Endodermal cell (in vitro differentiated cells): ENCODE data around the gene CYP4F8. TPM values are rescaled to one million over a fixed set of nuclear protein-coding genes. Genes with fewer than 3 reads are reported as not detected.

Experiments
- DNase-seq: peaks from one replicate; pipeline ENCODE4 v3.0.0-alpha.2; 2017
- H3K27ac ChIP-seq: 2 replicates; pipeline ENCODE4 v1.5.1; 2013; ENCODE audit warnings: mild to moderate bottlenecking, low read depth, low read length, moderate library complexity
- H3K27me3 ChIP-seq: 2 replicates; pipeline ENCODE4 v1.6.1; 2013; ENCODE audit warnings: mild to moderate bottlenecking, low read length, moderate library complexity; ENCODE audit not compliant: insufficient read depth, control insufficient read depth, poor library complexity, severe bottlenecking
- H3K36me3 ChIP-seq: 2 replicates; pipeline ENCODE4 v1.7.0; 2013; ENCODE audit warnings: mild to moderate bottlenecking, low read length, moderate library complexity; ENCODE audit not compliant: control insufficient read depth, insufficient read depth
- H3K4me1 ChIP-seq: one replicate; pipeline ENCODE4 v1.7.0; 2013; ENCODE audit warnings: low read length; ENCODE audit not compliant: control insufficient read depth, insufficient read depth
- H3K4me3 ChIP-seq: 2 replicates; pipeline ENCODE4 v1.5.1; 2013; ENCODE audit warnings: mild to moderate bottlenecking, low read length, moderate library complexity
- H3K9ac ChIP-seq: 2 replicates; pipeline ENCODE4 v1.6.1; 2013; ENCODE audit warnings: mild to moderate bottlenecking, low read length, moderate library complexity; ENCODE audit not compliant: poor library complexity, severe bottlenecking; ENCODE audit errors: extremely low read depth
- H3K9me3 ChIP-seq: 2 replicates; pipeline ENCODE4 v1.6.1; 2013; ENCODE audit warnings: mild to moderate bottlenecking, low read length, moderate library complexity; ENCODE audit not compliant: control insufficient read depth
- H3K27ac Mint-ChIP-seq: 2 replicates; pipeline ENCODE4 v1.8.0; 2020; ENCODE audit warnings: mixed read lengths
- H3K27me3 Mint-ChIP-seq: 2 replicates; pipeline ENCODE4 v1.8.0; 2021; ENCODE audit warnings: mild to moderate bottlenecking, mixed read lengths; ENCODE audit not compliant: insufficient read depth
- H3K36me3 Mint-ChIP-seq: 2 replicates; pipeline ENCODE4 v1.8.0; 2020; ENCODE audit warnings: low read depth, mixed read lengths
- H3K4me1 Mint-ChIP-seq: 2 replicates; pipeline ENCODE4 v1.8.0; 2020; ENCODE audit warnings: mixed read lengths
- H3K4me3 Mint-ChIP-seq: 2 replicates; pipeline ENCODE4 v1.8.0; 2020; ENCODE audit warnings: mild to moderate bottlenecking, moderate library complexity, mixed read lengths
- H3K9me3 Mint-ChIP-seq: 2 replicates; pipeline ENCODE4 v1.8.0; 2020; ENCODE audit warnings: mild to moderate bottlenecking, mixed read lengths
- WGBS, 2 experiments: methylation state at CpG; one replicate each; pipeline versions ENCODE4 v1.1.5 to v1.1.7; 2013; ENCODE audit warnings: missing lambda C conversion rate in 2 of 2, mixed read lengths in 1 of 2; ENCODE audit not compliant: insufficient coverage in 1 of 2, insufficient read length in 1 of 2; 5-methylcytosine and 5-hydroxymethylcytosine counted together
- total RNA-seq, 2 donors: library from RNA; stranded (reverse); fragmentation: NEBNext Ultra II Directional in 1 of 2; extraction: Animal tissue kit (Norgen Biotek cat#: 25700) in 1 of 2; gene quantifications; 2 replicates in 1 of 2; 3 replicates in 1 of 2; pipeline ENCODE4 v1.2.1, GENCODE V29; 2021
- TF ChIP-seq, protein P1 (sequence below): fragments of 200-600 bp; sonication (generic); conservative IDR thresholded peaks from 2 replicates; pipeline ENCODE4 v1.5.0; 2021; ENCODE audit warnings: antibody characterized with exemption, mild to moderate bottlenecking

CYP4F8 gene
- total RNA-seq, 2 donors from 2014 or later = not detected

DNA sequence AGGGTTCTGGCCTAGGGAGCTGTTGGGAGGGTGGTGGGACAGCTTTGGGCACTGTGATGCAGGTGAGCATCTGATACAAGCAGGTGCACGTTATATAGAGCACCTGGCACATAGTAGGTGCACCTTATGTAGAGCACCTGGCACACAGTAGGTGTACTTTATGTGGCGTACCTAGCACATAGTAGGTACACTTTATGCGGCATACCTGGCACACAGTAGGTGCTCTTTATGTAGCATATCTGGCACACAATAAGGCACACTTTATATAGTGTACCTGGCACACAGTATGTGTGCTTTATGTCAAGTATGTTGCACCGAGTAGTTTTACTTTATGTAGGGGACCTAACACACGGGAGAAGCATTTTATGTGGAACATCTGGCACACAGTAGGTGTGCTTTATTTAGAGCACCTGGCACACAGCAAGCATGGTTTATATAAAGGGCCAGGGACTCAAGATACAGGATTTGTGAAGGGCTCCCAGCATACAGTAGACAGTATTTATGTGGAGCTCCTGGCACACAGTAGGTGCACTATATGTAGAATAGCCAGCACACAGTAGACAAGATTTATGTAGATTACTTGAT lies 56.3 kb downstream of the CYP4F8 start:
- Mint-ChIP-seq H3K27ac (no peak overlapping the region), H3K4me1 (no peaks in the 10 kb centered on the region), H3K27me3 (no peaks in the 10 kb centered on the region), H3K4me3 (no peak overlapping the region), H3K36me3 (no peaks in the 10 kb centered on the region), H3K9me3 (peaks cover 24% of the 10 kb centered on the region)
- no peak overlapping the region for H3K27ac ChIP-seq
- H3K36me3 ChIP-seq = no peaks in the 10 kb centered on the region
- H3K9me3 ChIP-seq = peaks cover 44% of the 10 kb centered on the region
- H3K9ac ChIP-seq = no peak overlapping the region
- no peaks in the 10 kb centered on the region for H3K4me1 ChIP-seq
- H3K4me3 ChIP-seq = no peak overlapping the region
- TF ChIP-seq, protein P1, sequence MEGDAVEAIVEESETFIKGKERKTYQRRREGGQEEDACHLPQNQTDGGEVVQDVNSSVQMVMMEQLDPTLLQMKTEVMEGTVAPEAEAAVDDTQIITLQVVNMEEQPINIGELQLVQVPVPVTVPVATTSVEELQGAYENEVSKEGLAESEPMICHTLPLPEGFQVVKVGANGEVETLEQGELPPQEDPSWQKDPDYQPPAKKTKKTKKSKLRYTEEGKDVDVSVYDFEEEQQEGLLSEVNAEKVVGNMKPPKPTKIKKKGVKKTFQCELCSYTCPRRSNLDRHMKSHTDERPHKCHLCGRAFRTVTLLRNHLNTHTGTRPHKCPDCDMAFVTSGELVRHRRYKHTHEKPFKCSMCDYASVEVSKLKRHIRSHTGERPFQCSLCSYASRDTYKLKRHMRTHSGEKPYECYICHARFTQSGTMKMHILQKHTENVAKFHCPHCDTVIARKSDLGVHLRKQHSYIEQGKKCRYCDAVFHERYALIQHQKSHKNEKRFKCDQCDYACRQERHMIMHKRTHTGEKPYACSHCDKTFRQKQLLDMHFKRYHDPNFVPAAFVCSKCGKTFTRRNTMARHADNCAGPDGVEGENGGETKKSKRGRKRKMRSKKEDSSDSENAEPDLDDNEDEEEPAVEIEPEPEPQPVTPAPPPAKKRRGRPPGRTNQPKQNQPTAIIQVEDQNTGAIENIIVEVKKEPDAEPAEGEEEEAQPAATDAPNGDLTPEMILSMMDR = no peak
- no peaks in the 10 kb centered on the region for H3K27me3 ChIP-seq
- WGBS, 2 experiments = 76 to 77% methylated on average over 5 of the region's 5 CpGs
- no peak for DNase-seq

DNA sequence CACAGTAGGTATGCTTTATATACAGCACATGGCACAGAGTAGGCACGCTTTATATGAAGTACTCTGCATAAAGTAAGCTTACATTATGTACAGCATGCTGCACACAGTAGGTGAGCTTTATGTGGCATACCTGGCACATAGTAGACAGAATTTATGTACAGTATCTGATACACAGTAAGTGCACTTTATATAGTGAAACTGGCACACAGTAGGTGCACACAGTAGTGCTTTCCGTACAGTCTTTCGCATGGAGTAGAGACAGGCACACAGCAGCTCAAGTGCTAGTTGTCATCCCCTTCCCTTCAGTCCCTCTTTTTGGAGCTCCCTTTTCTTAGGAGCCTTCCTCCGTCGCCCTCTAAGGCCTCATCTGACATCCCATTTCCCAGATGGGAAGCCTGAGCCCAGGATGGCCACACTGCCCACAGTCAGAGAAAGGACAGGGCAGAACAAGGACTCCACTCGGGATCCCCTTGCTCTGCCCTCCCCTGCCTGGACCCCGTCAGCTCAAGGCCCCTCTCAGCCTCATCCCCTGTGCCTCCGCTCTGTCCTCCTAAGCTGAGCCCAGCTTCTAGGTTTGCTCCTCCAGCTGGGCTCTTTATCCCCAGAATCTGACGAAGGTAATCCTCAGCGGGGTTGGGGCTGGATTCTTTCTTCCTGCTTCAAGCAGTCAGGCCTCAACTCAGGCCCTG lies 57.0 kb downstream of the CYP4F8 start:
- TF ChIP-seq, protein P1 = no peak
- H3K36me3 ChIP-seq = no peaks in the 10 kb centered on the region
- H3K36me3 Mint-ChIP-seq = no peaks in the 10 kb centered on the region
- WGBS, 2 experiments = 52 to 66% methylated on average over 8 to 10 of the region's 10 CpGs
- H3K4me1 Mint-ChIP-seq = no peaks in the 10 kb centered on the region
- H3K27ac Mint-ChIP-seq = no peak overlapping the region
- peaks cover 37% of the 10 kb centered on the region for H3K9me3 ChIP-seq
- H3K27ac ChIP-seq = no peak overlapping the region
- no peak for DNase-seq
- H3K4me1 ChIP-seq = no peaks in the 10 kb centered on the region
- H3K9ac ChIP-seq = no peak overlapping the region
- peaks cover 27% of the 10 kb centered on the region for H3K9me3 Mint-ChIP-seq
- H3K4me3 ChIP-seq = no peak overlapping the region
- no peak overlapping the region for H3K4me3 Mint-ChIP-seq
- H3K27me3 Mint-ChIP-seq = no peaks in the 10 kb centered on the region
- H3K27me3 ChIP-seq = no peaks in the 10 kb centered on the region

DNA sequence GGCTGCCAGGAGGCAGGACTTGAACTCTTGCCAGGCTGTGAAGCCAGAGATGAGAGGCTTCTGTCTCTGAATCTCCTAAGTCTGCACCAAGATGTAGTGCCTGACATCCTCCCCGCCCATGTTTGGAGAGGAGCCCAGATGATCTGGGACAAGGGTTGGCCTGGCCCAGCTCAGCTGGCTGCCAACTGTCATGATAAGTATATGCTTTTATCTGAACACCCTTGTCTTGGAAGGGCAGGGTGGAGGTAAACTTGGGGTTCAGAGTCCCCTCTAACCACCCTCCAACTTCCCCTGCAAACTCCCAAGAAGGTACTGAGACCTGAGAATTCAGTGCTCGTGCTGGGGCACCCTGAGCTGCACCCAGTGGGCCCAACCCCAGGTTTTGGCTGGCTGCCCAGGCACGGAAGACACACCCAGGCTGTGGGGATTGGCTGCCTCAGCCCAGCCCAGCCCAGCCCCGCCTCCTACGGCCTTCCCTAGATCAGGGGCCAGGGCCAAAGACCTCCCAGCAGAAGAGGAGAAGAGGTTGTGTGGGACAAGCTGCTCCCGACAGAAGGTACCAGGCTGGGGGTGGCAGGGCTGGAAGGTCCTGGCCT lies 57.7 kb downstream of the CYP4F8 start, which contains the start of gene CYP4F12:
TSS of gene CYP4F12 (plus strand) at position 508 of the 596 bp plus-strand sequence. CDS start 443 bp downstream, outside the sequence.
- Mint-ChIP-seq H3K4me3 (no peak within 1 kb of the TSS), H3K9me3 (peaks cover 29% of the 10 kb centered on the region), H3K27me3 (no peaks in the 10 kb centered on the region), H3K36me3 (no peaks in the 10 kb centered on the region), H3K4me1 (no peaks in the 10 kb centered on the region), H3K27ac (no peak within 1 kb of the TSS)
- Histone ChIP-seq H3K4me3 (no peak within 1 kb of the TSS), H3K36me3 (no peaks in the 10 kb centered on the region), H3K27ac (no peak within 1 kb of the TSS), H3K4me1 (no peaks in the 10 kb centered on the region), H3K27me3 (no peaks in the 10 kb centered on the region), H3K9ac (no peak within 1 kb of the TSS), H3K9me3 (peaks cover 35% of the 10 kb centered on the region)
- WGBS, 2 experiments = 40 to 54% methylated on average over 1 to 6 of the region's 6 CpGs
- no peak for DNase-seq
- TF ChIP-seq, protein P1 = no peak
